ENCODE data around the gene RCOR1.

The RCOR1 gene

DNA sequence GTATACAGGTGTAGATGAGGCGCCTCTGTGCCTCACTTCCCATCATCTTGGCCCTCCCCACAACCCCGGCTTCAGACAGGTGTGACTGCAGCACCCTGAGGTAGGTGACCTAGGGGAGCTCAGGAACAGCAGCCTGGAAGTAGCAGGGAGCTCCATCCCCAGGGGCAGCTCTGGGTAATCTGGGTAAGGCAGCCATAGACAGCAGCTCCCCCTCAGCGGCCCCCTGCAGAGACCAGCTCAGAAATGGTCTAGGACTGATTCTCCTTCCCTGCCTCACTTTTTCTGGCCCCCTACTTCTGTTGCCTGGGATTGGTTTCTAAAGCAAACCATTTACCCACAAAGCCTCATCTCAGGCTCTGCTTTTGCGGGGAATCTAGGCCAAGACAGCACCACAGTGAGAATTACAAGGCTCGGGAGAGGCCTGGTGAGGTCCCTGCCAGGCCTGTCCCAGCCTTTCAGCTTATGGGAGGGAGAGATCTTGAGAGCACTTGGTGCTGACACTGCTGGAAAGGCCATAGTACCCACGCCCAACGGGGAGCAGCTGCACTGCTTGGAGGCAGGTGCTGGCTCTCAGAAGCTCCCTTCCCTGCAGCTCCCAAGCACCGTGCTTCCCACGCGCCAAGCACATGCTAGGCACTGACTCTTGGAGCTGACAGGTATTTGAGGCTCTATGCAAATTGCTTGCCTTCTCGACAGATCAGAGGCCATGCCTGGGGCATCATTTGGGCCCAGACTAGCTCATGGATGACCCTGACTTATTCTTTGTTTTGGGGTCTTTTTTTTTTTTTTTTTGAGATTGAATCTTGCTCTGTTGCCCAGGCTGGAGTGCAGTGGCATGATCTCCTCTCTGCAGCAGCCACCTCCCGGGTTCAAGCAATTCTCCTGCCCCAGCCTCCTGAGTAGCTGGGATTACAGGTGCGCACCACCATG is 139.7 kb downstream of the RCOR1 start:
- no peak for DNase-seq
- Mint-ChIP-seq H3K27me3 (no peaks in the 10 kb centered on the region), H3K9me3 (no peaks in the 10 kb centered on the region), H3K4me1 (ENCODE audit: low read depth) (no peaks in the 10 kb centered on the region), H3K4me3 (no peak overlapping the region), H3K27ac (no peak overlapping the region), H3K36me3 (ENCODE audit: low read depth) (peaks cover 37% of the 10 kb centered on the region)

DNA sequence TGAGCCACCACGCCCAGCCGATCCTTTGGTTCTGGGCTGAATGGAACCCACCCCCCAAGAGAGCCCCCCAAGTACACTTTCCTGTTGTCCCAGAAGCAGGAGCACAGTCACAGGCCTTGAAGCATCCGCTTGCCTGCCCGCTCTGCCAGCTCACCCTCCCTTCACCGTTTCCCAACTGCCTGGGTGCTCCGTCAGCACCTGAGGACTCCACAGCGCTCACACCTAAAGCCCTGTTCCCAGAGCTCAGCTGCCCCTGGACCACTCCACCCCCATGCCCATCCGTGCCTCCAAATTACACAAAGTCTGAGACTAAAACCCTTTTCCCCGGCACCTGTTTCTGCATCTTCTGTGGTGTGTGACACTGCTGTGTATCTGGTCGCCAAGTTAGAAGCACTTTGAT is 140.5 kb downstream of the RCOR1 start:
- DNase-seq: no peak
- Mint-ChIP-seq H3K27me3 (no peaks in the 10 kb centered on the region), H3K4me3 (no peak overlapping the region), H3K36me3 (ENCODE audit: low read depth) (peaks cover 36% of the 10 kb centered on the region), H3K4me1 (ENCODE audit: low read depth) (no peaks in the 10 kb centered on the region), H3K9me3 (no peaks in the 10 kb centered on the region), H3K27ac (no peak overlapping the region)

DNA sequence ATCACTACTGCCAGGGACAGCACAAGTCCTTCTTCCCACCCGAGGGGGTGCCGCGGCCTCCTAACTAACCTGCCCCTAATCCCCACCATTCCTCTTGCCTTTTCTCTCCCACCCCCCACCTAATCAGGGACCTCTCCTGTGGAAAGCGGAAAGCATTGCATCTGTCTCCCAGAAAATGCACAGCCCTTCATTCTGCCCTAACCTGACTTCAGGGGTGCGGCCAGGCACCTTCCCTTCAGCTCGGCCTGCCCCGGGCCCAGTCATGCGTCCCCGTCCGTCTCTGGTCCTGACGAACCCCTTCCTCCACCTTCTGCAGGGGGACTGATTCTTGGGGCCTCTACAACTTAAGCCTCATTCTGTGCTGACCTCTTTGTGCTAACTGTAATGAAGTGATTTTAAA is 140.9 kb downstream of the RCOR1 start:
- no peak overlapping the region for H3K4me3 Mint-ChIP-seq

DNA sequence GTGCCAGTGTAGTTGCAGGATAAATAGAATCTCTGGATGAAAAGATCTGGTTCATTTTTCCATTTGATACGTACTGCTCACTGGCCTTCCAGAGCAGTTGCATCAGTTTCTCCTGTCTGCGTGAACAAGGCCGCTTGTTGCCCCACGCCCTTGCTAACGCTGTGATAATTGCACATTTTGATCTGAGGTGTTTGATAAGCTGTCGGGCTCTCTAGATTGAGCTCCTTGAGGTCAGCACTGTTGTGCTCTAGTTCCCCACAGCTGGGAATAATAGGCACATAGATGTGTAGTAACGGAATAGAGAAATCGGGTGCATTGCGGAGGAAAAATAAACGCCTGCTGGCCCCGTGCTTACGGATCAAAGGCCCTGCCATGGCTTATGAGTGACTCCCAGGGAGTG is 142.0 kb downstream of the RCOR1 start:
- Mint-ChIP-seq H3K36me3 (ENCODE audit: low read depth) (peaks cover 23% of the 10 kb centered on the region), H3K4me3 (no peak overlapping the region), H3K4me1 (ENCODE audit: low read depth) (no peaks in the 10 kb centered on the region), H3K27me3 (no peaks in the 10 kb centered on the region), H3K27ac (no peak overlapping the region), H3K9me3 (no peaks in the 10 kb centered on the region)
- peak; percentile 7 for DNase-seq

More for the DNA sequence above, 140.9 kb downstream of the RCOR1 start:
- H3K27ac Mint-ChIP-seq: no peak overlapping the region
- no peaks in the 10 kb centered on the region for H3K9me3 Mint-ChIP-seq
- no peaks in the 10 kb centered on the region for H3K4me1 Mint-ChIP-seq (ENCODE audit: low read depth)
- DNase-seq: peak; percentile 5
- H3K36me3 Mint-ChIP-seq (ENCODE audit: low read depth): peaks cover 32% of the 10 kb centered on the region
- no peaks in the 10 kb centered on the region for H3K27me3 Mint-ChIP-seq

DNA sequence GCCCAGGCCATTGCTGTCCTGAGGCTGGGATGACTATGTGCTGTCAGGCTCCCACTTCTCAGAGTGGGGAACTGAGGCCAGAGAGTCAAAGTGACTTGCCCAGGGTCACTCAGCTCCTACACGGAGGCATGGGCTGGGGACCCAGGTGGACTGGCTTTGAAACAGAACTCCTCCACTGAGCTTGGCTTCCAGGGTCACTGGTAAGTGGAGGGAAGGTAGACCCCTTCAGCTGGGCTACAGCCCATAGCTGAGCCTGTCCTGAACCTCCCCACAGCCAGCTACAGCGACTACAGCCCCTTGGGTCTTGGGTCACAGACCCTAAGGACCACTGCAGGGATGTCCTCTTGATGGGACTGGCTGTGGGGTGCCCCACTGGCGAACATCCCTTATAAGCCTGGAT is 144.5 kb downstream of the RCOR1 start:
- Mint-ChIP-seq H3K27me3 (no peaks in the 10 kb centered on the region), H3K4me1 (ENCODE audit: low read depth) (no peaks in the 10 kb centered on the region), H3K36me3 (ENCODE audit: low read depth) (peaks cover 21% of the 10 kb centered on the region), H3K4me3 (no peak overlapping the region), H3K27ac (no peak overlapping the region), H3K9me3 (no peaks in the 10 kb centered on the region)
- no peak for DNase-seq

DNA sequence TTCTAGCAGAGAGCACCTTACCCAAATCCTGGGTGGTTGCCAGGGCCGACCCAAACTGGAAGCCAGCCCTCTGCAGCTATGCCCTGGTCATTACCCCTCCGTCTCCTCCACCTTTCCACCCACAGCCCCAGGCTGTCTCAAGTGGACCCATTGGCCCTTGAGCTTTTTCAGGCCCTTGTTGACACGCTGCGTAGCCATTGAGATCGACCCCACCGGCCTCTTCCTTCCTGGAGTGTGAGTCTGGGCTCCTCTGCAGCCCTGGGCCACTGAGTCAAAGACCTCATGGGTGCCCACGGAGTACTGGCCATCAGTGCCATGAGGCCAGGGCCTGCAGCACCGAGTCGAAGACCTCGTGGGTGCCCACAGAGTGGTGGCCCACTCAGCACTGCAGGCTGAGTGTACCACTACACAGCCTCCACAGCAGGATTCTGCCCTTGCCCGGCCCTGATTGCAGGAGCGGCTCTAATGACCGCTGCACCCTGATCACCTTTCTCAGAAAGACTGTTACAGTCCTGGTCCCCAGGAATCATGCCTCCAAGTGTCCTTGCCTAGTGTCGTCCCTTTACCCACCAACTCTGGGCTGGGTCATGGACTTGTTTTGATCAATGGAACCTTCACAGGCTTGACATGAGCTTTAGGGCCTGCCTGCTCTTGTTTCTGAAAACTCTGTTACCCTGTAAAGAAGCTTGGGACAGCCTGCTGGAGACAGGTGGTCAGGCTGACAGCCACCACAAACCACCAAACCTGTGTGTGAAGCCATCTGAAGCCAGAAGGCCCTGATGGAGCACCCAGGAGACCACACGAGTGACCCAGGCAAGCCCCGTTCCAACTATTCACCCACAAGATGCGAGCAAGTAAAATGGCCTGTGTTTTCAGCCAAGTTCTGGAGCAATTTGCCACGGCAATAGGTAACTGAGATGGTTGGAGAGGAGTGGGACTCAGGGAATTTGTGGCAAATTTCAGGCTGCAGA is 145.2 kb downstream of the RCOR1 start:
- no peak for DNase-seq
- no peaks in the 10 kb centered on the region for H3K4me1 Mint-ChIP-seq (ENCODE audit: low read depth)
- no peak overlapping the region for H3K4me3 Mint-ChIP-seq
- H3K9me3 Mint-ChIP-seq: peaks cover under 1% of the 10 kb centered on the region
- no peaks in the 10 kb centered on the region for H3K27me3 Mint-ChIP-seq
- peaks cover 22% of the 10 kb centered on the region for H3K36me3 Mint-ChIP-seq (ENCODE audit: low read depth)
- H3K27ac Mint-ChIP-seq: no peak overlapping the region

DNA sequence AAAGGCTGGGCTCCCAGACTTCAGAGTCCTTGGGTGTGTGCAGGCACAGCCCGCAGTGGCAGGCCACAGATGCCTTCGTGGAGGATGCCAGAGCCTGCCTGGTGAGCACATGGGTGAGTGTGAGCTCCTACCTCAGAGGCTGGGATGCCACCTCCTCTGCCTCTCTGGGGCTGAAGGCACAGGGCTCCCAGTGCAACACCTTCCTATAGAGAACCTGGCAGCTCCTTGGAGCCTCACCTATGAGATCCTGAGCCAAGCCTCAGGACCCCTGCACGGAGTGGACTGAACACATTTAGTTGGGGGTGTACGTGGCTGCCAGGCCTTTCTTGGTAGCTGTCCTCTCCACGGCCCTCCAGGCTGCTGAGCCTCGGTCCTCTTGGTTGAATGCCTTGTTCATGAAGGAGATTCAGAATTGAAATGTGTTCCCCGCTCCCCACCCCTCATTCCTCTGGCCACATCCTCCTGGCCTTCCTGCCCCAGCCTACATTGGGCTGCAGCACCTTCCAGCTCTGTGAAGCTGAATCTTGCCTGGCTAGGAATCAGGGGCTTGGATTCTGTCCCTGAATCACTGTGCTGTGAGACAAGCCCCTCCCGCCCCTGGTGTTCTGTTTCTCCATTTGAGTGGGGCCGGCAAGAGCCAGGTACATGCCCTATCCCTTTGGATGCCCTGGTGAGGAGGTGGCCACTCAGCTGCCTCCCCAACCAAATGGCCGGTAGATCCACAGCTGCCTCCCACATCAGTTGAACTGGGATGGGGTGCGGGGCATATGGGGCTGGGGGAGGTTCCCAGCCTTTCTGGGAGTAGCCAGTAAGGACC is 146.1 kb downstream of the RCOR1 start:
- H3K27ac Mint-ChIP-seq: no peak overlapping the region
- peaks cover 3% of the 10 kb centered on the region for H3K9me3 Mint-ChIP-seq
- H3K36me3 Mint-ChIP-seq (ENCODE audit: low read depth): peaks cover 22% of the 10 kb centered on the region
- no peak for DNase-seq
- no peaks in the 10 kb centered on the region for H3K4me1 Mint-ChIP-seq (ENCODE audit: low read depth)
- H3K27me3 Mint-ChIP-seq: no peaks in the 10 kb centered on the region
- H3K4me3 Mint-ChIP-seq: no peak overlapping the region

DNA sequence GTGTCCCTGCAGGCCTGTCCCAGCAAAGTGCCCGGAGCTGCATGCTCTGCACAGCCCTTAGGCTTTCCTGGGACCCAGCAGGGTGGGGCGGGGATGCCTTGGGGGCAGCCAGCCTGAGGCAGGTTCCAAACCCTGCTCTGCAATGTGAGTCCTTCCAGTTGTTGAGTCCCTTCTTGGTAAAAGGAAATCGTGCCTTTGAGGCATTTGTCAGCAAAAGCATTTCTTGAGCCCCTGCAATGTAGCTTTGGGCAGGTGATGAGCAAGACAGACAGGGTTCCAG is 146.7 kb downstream of the RCOR1 start:
- peaks cover 23% of the 10 kb centered on the region for H3K36me3 Mint-ChIP-seq (ENCODE audit: low read depth)

DNA sequence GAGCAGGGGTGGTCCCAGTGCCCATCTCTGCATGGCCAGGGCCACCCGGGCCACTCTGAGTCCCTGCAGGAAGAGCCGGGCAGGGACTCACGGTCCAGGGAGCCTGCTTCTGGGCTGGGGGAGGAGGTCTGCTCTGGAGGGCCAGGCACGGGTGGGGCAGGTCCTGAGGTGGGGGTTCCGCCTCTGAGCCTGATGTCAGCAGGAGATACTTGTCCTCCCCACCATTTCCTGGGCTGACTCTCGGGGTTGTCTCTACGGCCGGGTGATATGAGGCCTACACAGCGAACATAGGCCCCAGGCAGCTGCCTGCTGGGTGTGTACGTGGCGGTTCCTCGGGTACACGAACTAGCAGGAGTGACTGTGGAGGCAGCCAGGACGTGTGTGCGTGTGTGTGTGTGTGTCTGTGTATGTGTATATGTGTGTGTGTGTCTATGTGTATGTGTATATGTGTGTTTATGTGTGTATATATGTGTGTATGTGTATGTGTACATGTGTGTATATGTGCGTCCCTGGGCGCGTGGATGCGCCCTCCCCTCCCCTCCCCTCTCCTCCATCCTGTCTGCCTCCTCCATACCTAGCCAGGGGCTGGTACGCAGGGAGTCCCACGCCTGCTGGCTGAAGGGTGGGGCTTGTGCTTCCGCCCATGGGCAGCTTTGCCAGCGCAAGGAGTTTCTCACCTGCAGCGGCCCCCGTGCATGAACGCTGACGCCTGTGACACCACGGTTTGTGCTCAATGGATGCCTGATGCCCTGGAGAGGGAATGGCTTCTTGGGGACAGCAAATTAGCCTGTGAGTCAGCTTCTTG is 154.4 kb downstream of the RCOR1 start:
- Mint-ChIP-seq H3K36me3 (ENCODE audit: low read depth) (peaks cover 8% of the 10 kb centered on the region), H3K4me1 (ENCODE audit: low read depth) (no peaks in the 10 kb centered on the region), H3K9me3 (peaks cover 3% of the 10 kb centered on the region), H3K4me3 (no peak overlapping the region), H3K27ac (no peak overlapping the region), H3K27me3 (no peaks in the 10 kb centered on the region)
- DNase-seq: no peak

More for the DNA sequence above, 146.7 kb downstream of the RCOR1 start:
- peaks cover 3% of the 10 kb centered on the region for H3K9me3 Mint-ChIP-seq
- no peak overlapping the region for H3K27ac Mint-ChIP-seq
- H3K4me1 Mint-ChIP-seq (ENCODE audit: low read depth): no peaks in the 10 kb centered on the region
- no peak overlapping the region for H3K4me3 Mint-ChIP-seq
- DNase-seq: no peak
- H3K27me3 Mint-ChIP-seq: no peaks in the 10 kb centered on the region

DNA sequence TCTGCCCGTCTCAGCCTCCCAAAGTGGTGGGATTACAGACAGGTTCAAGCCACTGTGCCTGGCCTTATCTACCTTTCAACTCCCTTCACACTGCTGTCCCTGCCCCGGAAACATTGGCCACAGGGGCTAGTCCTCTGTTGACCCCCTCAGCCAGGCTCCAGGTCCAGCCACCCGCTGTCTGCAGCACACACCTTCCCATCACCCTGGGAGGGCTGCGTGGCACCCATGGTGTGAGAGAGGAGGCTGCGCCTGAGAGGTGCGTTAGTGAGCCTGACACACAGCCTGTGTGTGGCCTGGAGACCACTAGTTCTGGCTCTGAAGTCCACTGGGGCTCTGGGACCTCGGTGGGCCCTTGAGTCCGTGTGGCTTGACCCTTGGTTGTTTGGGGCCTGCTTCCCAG is 156.4 kb downstream of the RCOR1 start:
- Mint-ChIP-seq H3K36me3 (ENCODE audit: low read depth) (no peaks in the 10 kb centered on the region), H3K9me3 (no peaks in the 10 kb centered on the region), H3K27me3 (no peaks in the 10 kb centered on the region), H3K27ac (no peak overlapping the region), H3K4me1 (ENCODE audit: low read depth) (no peaks in the 10 kb centered on the region), H3K4me3 (no peak overlapping the region)
- no peak for DNase-seq

DNA sequence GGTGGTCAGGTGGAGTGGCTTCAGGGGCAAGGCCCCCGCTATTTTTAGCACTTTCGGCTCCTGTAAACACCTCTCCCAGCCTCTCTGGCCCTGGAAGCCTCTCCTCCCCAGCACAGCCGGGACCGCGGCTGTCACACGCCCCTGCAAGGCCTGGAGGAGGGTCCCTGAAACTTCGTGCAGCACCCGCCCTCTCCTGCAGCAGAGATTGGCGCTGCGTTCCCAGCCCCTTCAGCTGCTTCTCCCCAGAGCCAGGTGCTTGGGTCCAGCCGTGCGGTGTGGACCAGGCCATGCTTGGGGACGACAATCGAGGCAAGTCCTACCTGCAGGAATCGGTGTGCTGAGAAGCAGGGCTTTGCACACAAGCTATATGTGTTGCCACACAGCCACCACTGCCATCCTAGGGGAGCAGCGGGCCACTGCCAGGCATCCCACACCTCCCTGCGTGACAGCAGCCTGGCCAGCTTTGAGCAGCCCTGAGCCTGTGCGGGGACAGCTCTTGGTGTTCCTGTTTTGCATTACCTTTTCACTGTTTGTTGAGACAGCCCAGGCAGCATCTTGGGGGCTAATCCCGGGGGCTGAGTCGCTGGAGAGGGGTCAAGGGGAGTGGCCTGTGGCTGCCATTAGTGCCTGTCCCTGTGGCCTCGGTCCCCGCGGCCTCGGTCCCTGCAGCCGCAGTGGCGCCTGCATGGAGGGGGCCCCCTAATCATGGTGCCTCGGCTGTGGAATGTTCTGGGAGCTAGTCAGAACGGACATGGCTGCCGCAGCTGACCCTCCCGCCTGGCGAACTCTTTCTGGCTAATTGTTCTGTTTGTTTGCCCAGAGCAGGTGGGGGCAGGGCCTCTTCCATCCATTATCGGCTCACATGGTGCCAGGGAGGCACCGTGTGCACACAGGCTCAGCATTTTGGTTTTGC is 157.2 kb downstream of the RCOR1 start:
- peaks cover 2% of the 10 kb centered on the region for H3K4me1 Mint-ChIP-seq (ENCODE audit: low read depth)
- H3K9me3 Mint-ChIP-seq: no peaks in the 10 kb centered on the region
- no peaks in the 10 kb centered on the region for H3K36me3 Mint-ChIP-seq (ENCODE audit: low read depth)
- no peak for DNase-seq
- H3K4me3 Mint-ChIP-seq: no peak overlapping the region
- no peak overlapping the region for H3K27ac Mint-ChIP-seq
- no peaks in the 10 kb centered on the region for H3K27me3 Mint-ChIP-seq

DNA sequence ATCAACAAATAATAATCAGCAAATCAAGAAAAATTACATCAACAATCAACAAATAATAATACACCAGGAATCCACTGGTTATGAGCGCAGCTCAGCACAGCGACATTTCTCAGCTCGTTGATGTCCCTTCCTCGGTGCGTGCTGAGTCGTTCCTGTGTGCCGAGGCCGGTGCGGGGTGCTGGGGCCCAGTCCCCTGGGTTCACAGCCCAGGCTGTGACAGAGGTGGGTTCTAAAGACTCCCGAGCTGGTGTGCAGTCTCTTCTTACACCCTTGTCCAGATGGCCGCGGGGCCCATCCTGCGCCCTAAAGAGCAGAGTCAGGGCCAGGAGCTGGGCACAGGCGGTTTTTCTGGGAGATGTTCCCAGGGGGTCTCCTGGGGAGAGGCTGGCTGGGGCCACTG is 157.9 kb downstream of the RCOR1 start:
- no peak for DNase-seq
- Mint-ChIP-seq H3K27ac (no peak overlapping the region), H3K9me3 (no peaks in the 10 kb centered on the region), H3K4me3 (no peak overlapping the region), H3K27me3 (no peaks in the 10 kb centered on the region), H3K4me1 (ENCODE audit: low read depth) (peaks cover 2% of the 10 kb centered on the region), H3K36me3 (ENCODE audit: low read depth) (no peaks in the 10 kb centered on the region)

DNA sequence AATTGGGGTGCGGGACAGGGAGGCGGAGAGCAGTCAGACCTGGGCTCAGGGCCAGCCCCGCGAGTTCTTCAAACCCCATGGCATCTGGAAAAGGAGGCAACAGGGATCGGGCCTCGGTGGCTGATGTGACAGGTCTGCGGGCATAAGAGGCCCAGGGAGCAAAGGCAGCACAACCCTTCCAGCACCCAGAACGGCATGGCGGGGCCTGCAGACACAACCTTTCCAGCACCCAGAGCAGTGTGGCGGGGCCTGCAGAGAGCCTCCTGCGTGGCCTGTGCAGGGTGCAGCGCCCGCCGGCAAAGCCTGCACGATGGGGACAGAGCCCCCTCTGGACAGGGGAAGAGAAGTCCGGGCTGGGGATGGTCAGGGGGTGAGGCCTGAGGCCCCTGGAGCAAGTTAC is 158.6 kb downstream of the RCOR1 start:
- Mint-ChIP-seq H3K27ac (no peak overlapping the region), H3K9me3 (no peaks in the 10 kb centered on the region), H3K36me3 (ENCODE audit: low read depth) (no peaks in the 10 kb centered on the region), H3K4me3 (no peak overlapping the region), H3K4me1 (ENCODE audit: low read depth) (peaks cover 2% of the 10 kb centered on the region), H3K27me3 (no peaks in the 10 kb centered on the region)
- DNase-seq: no peak

Data from activated T-cell treated with anti-CD3 and anti-CD28 coated beads, Interleukin-2, amount 50 U/mL, for 24 hours (primary cell).